GM12864 (cell line): ENCODE data around the gene CAPN5.

Source experiments
- DNase-seq: peaks from one replicate; pipeline ENCODE4 v3.0.0-alpha.2; 2011; ENCODE audit warnings: low read depth
- H3K4me3 ChIP-seq: 2 replicates; pipeline ENCODE4 v1.5.1; 2011; ENCODE audit warnings: mild to moderate bottlenecking, low read depth, low read length, control low read depth
- CTCF ChIP-seq: IDR thresholded peaks from 2 replicates; pipeline ENCODE4 v1.5.1; 2011; ENCODE audit warnings: low read depth, mild to moderate bottlenecking, moderate library complexity, low read length, control low read depth, inconsistent platforms; ENCODE audit errors: missing control alignments

The CAPN5 gene

GRCh38 chr11:77106759-77107158 lies 40.0 kb downstream of the CAPN5 start:
- DNase-seq, result no peak
- TF ChIP-seq CTCF, result no peak

GRCh38 chr11:77107950-77108349 lies 41.2 kb downstream of the CAPN5 start:
- H3K4me3 ChIP-seq, result no peak overlapping the region
- no peak for TF ChIP-seq CTCF
- DNase-seq, result no peak

More at GRCh38 chr11:77106759-77107158, 40.0 kb downstream of the CAPN5 start:
- no peak overlapping the region for H3K4me3 ChIP-seq

- no peak for TF ChIP-seq CTCF
- no peak for DNase-seq
Measured at GRCh38 chr11:77108436-77108835, 41.7 kb downstream of the CAPN5 start.

GRCh38 chr11:77109236-77110019 lies 42.7 kb downstream of the CAPN5 start:
- no peak overlapping the region for H3K4me3 ChIP-seq
- no peak for TF ChIP-seq CTCF
- no peak for DNase-seq

More at GRCh38 chr11:77108436-77108835, 41.7 kb downstream of the CAPN5 start:
- no peak overlapping the region for H3K4me3 ChIP-seq

- DNase-seq, result no peak
- TF ChIP-seq CTCF, result no peak
- H3K4me3 ChIP-seq, result no peak overlapping the region
Measured at GRCh38 chr11:77110836-77111235, 44.1 kb downstream of the CAPN5 start.

GRCh38 chr11:77111277-77111676 lies 44.5 kb downstream of the CAPN5 start:
- H3K4me3 ChIP-seq, result no peak overlapping the region
- no peak for DNase-seq
- no peak for TF ChIP-seq CTCF

- no peak for TF ChIP-seq CTCF
- no peak for DNase-seq
- H3K4me3 ChIP-seq, result no peak overlapping the region
Measured at GRCh38 chr11:77111946-77112345, 45.2 kb downstream of the CAPN5 start.
